ENCODE results near the gene AQP6. TPM values are rescaled to one million over a fixed set of nuclear protein-coding genes. Genes with fewer than 3 reads are reported as not detected.

The AQP6 gene
- total RNA-seq, 1 experiment from 2014 or later, result 0.09 TPM

- H2BK120ac ChIP-seq (ENCODE audit: low read depth, low read length, poor library complexity, severe bottlenecking), result no peak overlapping the region
- H4K91ac ChIP-seq (ENCODE audit: insufficient read length, low read depth, low read length), result no peak overlapping the region
- H3K36me3 Mint-ChIP-seq (ENCODE audit: insufficient read depth in 1 of 3, low read depth in 3 of 3), result peaks cover 13 to 44% (median 33%) of the 10 kb centered on the region in 3 experiments; a peak in 6 of 7 replicates
- H2BK5ac ChIP-seq (ENCODE audit: insufficient read length, low read length), result no peak overlapping the region
- H2AFZ ChIP-seq (ENCODE audit: low read length), result no peak overlapping the region
- no peak overlapping the region for H3K56ac ChIP-seq (ENCODE audit: insufficient read length, low read depth, low read length)
- no peak overlapping the region for H3K18ac ChIP-seq (ENCODE audit: insufficient read length, low read depth, low read length)
- H3K79me1 ChIP-seq (ENCODE audit: insufficient read depth, low read depth, low read length, poor library complexity, severe bottlenecking), result peaks cover 7% of the 10 kb centered on the region
- no peak overlapping the region for H2BK12ac ChIP-seq (ENCODE audit: insufficient read length, low read depth, low read length)
- TF ChIP-seq CTCF (conservative IDR thresholded peaks at IDR 0.05), result no peak
- H3K9me3 Mint-ChIP-seq, result no peaks in the 10 kb centered on the region
- WGBS (ENCODE audit: extremely low coverage, insufficient read length, low lambda C conversion rate), result no CpG with 5 or more reads among the region's 2 CpGs
- H3K27me3 ChIP-seq (ENCODE audit: insufficient read depth, low read length), result no peaks in the 10 kb centered on the region
- H3K9ac ChIP-seq (ENCODE audit: extremely low read depth, insufficient read length, low read length), result no peak overlapping the region
- no peak overlapping the region for H3K4me2 ChIP-seq (ENCODE audit: insufficient read depth, insufficient read length, low read length)
- no peak overlapping the region for H3T11ph ChIP-seq (ENCODE audit: low read length)
- no peak overlapping the region for H2BK20ac ChIP-seq (ENCODE audit: low read depth, low read length, poor library complexity, severe bottlenecking)
- no peaks in the 10 kb centered on the region; the same call in 1 of the 2 replicates for H3K79me2 ChIP-seq (ENCODE audit: insufficient read depth, low read length)
- no peak overlapping the region for H3K23ac ChIP-seq (ENCODE audit: insufficient read length, low read depth, low read length)
- no peak overlapping the region for H4K5ac ChIP-seq (ENCODE audit: insufficient read length, low read depth, low read length)
- H3K23me2 ChIP-seq (ENCODE audit: insufficient read length, low read depth, low read length, poor library complexity, severe bottlenecking), result no peaks in the 10 kb centered on the region
- peak overlapping the region in 1 of 3 experiments; percentile 20; a peak in 1 of 7 replicates for H3K27ac Mint-ChIP-seq
- no peaks in the 10 kb centered on the region for H3K9me3 ChIP-seq (ENCODE audit: control insufficient read depth, low read depth, low read length)
- peaks cover 5% of the 10 kb centered on the region in 2 experiments for H3K4me1 Mint-ChIP-seq
- no peak overlapping the region for H2BK15ac ChIP-seq (ENCODE audit: low read depth, low read length)
- H3K27ac ChIP-seq (ENCODE audit: insufficient read length, low read depth, low read length), result no peak overlapping the region
- H2AK5ac ChIP-seq (ENCODE audit: insufficient read length, low read length), result no peak overlapping the region
- H4K8ac ChIP-seq (replicated peaks; ENCODE audit: insufficient read length, low read depth, low read length), result no peak overlapping the region
- no peak overlapping the region for H3K14ac ChIP-seq (ENCODE audit: insufficient read depth, low read length)
- no peak overlapping the region for H3K4ac ChIP-seq (ENCODE audit: low read depth, low read length)
- H3K4me1 ChIP-seq (ENCODE audit: insufficient read depth, low read length), result no peaks in the 10 kb centered on the region
- no peak for DNase-seq
- no peaks in the 10 kb centered on the region for H4K20me1 ChIP-seq (ENCODE audit: control insufficient read depth, insufficient read depth, insufficient read length)
- no peak overlapping the region for H3K4me3 Mint-ChIP-seq
- H3K27me3 Mint-ChIP-seq (ENCODE audit: low read depth), result no peaks in the 10 kb centered on the region
Observed at GRCh38 chr12:50013361-50014147, 40.8 kb downstream of the AQP6 start.

Data from H9 (cell line).